Keratinocyte (primary cell): ENCODE results near the gene NAALADL1.

Experiments used
- EZH2 ChIP-seq: IDR thresholded peaks from one replicate; pipeline ENCODE4 v1.6.1; 2012; ENCODE audit warnings: inconsistent platforms, mild to moderate bottlenecking, low read length, moderate library complexity
- TF ChIP-seq, protein P1 (sequence below), 3 experiments: IDR thresholded peaks in 1 of 3; conservative IDR thresholded peaks in 1 of 3; optimal IDR thresholded peaks in 1 of 3; 2 replicates in 2 of 3; 3 replicates in 1 of 3; pipeline versions ENCODE3 to v1.5.1; 2011; ENCODE audit warnings: low read length in 3 of 3, mild to moderate bottlenecking in 3 of 3, moderate library complexity in 2 of 3, control low read depth in 1 of 3, inconsistent platforms in 1 of 3; ENCODE audit not compliant: insufficient read depth in 2 of 3; ENCODE audit errors: extremely low read depth in 1 of 3

DNA sequence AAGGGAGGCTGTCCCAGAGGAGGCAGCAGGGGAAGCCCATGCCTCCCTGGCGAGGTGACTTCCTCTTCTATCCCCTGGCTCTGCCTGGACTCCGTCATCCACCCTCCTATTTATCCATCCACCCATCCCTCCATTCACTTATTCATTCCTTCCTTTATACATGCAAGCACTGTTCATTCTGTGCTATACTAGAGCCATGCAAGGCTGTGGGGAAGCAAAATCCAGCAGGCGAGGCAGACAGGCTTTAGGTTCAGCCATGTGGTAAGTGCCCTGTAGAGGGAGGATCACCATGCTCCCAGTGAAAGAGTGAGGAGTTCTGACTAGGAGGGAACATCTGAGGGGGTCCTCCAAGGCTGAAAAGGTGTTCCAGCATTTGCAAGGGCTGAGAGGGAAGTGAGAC lies 1.2 kb upstream of the NAALADL1 start:
- TF ChIP-seq, protein P1, sequence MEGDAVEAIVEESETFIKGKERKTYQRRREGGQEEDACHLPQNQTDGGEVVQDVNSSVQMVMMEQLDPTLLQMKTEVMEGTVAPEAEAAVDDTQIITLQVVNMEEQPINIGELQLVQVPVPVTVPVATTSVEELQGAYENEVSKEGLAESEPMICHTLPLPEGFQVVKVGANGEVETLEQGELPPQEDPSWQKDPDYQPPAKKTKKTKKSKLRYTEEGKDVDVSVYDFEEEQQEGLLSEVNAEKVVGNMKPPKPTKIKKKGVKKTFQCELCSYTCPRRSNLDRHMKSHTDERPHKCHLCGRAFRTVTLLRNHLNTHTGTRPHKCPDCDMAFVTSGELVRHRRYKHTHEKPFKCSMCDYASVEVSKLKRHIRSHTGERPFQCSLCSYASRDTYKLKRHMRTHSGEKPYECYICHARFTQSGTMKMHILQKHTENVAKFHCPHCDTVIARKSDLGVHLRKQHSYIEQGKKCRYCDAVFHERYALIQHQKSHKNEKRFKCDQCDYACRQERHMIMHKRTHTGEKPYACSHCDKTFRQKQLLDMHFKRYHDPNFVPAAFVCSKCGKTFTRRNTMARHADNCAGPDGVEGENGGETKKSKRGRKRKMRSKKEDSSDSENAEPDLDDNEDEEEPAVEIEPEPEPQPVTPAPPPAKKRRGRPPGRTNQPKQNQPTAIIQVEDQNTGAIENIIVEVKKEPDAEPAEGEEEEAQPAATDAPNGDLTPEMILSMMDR (optimal IDR thresholded peaks at IDR 0.05 in 1 of 3, IDR thresholded peaks at IDR 0.05 in 1 of 3, conservative IDR thresholded peaks at IDR 0.05 in 1 of 3; ENCODE audit: extremely low read depth in 1 of 3, insufficient read depth in 2 of 3, low read length in 3 of 3): no peak
- TF ChIP-seq EZH2: no peak
